GM19463 (cell line): ENCODE measurements around the gene FZD10.

Source experiments
- ATAC-seq: cut with Tn5 transposase; IDR thresholded peaks from one replicate; pipeline ENCODE4 v1.9.1; 2021; ENCODE audit warnings: mild to moderate bottlenecking, moderate library complexity; ENCODE audit not compliant: unreplicated experiment

The FZD10 gene

DNA sequence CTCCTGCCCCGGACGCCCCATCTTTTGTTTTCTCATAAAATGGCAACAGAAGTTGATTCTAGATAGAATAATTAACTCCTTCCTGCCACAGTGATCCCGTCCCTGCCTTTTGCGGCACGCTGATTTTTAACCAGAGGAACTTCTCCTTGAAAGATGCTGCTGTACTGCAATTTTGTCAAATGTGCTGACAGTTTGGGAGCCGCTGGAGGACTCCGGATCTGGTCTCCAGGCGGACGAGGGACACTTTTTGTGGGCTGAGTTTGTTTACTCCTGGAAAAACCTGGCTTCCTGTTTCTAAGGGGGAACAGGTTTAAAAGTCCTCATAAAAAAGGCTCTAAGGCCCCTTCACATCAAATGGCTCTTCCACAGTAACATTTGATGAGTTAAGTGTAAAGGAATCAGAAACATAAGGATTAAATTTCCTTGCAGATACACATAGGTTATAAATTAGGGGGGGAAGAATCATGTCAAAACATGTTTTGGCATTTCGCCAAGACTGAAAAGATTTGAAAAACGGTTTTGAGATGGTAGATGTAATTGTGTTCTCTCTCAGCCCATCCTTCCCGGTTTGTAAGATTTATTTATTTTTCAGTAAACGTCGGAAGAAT lies 15.5 kb downstream of the FZD10 start:
- ATAC-seq = no peak

- no peak for ATAC-seq
Observed at GRCh38 chr12:130178282-130178681, 16.0 kb downstream of the FZD10 start.

DNA sequence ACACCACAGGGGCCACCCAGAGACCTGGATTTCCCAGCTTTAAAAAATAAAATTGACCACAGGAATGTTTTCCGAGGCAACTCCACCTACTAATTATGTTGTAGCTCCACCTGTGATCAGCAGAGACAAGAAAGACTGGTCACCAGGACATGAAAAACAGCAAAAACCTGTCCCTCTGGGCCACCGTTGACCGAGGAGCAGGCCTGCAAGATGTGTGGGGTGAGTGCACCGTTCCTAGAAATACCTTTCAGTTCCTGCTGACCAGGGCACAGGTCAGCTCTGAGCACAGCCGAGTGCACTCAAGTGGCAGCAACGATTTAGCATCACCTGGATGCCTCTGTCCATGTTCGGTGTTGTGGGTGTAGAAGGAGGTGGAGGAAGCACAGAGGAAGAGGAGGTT lies 16.9 kb downstream of the FZD10 start:
- no peak for ATAC-seq

DNA sequence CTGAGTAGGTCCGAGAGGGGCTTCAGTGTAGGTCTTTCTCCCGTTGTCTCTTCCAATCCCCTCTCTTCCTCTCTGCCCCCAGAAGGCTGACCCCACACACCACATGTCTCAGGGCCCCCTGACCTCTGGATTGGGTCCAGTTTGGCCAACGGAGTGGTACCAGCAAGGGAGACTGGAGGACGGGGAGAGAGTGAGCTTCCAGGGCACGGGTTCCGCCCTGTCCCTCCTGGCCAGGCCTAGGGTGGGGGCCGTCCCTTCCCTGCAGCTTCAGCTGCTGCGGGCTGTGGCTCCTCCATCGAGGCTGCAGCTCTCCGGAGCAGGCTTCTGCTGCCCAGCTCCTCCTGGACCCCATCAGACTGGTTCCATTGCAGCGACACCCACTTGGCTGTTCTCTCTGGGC lies 17.4 kb downstream of the FZD10 start:
- ATAC-seq = no peak

GRCh38 chr12:130181211-130181610 lies 18.9 kb downstream of the FZD10 start:
- no peak for ATAC-seq

GRCh38 chr12:130183585-130184370 lies 21.5 kb downstream of the FZD10 start:
- no peak for ATAC-seq

- ATAC-seq = no peak
Observed at GRCh38 chr12:130184404-130185090, 22.3 kb downstream of the FZD10 start.

GRCh38 chr12:130185455-130186391 lies 23.5 kb downstream of the FZD10 start:
- ATAC-seq = no peak

DNA sequence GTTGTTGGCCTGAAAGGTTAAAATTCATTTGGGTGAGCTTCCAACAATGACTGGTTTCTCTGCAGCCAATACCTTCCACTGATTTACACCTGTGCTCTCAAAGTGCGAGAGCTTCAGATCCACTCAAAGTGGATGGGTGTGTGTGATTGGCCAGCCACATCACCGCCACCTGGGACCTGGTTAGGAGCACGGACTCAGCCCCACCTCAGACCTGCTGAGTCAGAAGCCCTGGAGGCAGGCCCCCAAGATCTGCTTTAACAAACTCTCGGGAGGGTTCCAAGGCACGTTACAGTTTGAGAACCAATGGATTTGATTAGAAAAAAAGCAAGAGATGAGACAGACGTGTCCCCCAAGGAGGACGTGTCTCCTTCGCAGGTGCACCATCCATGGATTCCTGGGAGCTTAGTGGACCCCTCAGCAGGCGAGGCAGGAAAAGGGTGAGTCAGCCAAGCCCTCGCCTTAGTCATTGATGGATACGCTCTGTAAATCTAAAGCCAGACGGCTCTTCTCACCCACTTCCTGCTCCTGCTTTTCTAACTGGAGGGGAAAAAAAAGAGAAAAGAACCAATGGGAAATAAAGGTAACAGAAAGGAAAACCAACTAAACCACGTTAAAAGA lies 24.5 kb downstream of the FZD10 start:
- no peak for ATAC-seq

DNA sequence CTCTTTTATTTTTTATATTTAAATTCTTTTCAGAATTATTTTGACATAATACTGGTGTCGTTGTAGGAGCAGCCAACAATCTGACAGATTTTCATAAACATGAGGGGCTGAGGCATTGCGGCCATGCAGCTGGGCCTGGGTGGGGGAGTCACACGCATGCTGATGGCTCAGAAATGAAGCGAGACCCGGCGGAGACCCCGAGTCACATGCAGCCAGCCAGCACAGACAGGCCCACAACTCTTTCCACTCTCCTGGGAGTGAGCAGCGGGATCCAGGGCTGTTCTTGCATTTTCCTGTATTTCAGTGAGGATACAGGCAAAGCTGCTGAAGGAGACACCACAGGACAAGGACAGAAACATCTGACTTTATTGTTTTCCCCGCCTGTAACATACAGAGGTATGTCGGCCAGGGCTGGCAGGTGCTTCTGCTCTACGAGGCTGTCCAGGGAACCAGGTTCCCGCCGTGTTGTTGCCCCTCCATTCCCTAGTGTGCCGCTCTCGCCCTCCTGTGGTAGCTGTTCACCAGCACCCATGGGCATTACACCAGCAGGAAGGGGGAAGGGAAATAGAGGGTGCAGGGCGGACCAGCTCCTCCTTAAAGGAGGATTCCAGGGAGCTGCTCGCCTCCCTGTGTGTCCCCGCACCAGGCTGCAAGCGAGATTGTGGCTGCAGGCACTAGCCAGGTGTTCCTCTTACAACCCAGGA lies 30.5 kb downstream of the FZD10 start:
- no peak for ATAC-seq

DNA sequence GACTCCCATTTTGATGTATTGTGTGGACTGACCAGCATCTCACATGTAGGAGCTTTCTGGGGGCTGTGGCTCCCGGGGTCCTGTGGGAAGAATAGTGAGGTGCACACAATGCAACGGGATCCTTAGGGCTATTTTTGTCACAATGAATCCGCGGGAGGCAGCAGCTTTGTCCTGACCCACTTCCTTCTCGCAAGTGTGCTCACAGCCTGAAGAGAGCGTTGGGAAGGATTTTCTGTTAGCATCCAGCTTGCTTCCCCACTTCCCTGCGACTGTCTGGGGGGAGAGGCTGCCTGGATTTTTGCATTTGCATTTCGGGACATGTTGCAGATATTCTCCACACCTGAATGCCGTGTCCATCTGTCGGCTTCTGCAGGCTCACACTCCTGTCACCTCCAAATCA lies 31.9 kb downstream of the FZD10 start:
- no peak for ATAC-seq

GRCh38 chr12:130195369-130195768 lies 33.1 kb downstream of the FZD10 start:
- ATAC-seq = no peak

- no peak for ATAC-seq
Observed at GRCh38 chr12:130195776-130196175, 33.5 kb downstream of the FZD10 start.

- no peak for ATAC-seq
Observed at GRCh38 chr12:130196827-130197226, 34.6 kb downstream of the FZD10 start.

- ATAC-seq = no peak
Observed at GRCh38 chr12:130198026-130198662, 35.9 kb downstream of the FZD10 start.

DNA sequence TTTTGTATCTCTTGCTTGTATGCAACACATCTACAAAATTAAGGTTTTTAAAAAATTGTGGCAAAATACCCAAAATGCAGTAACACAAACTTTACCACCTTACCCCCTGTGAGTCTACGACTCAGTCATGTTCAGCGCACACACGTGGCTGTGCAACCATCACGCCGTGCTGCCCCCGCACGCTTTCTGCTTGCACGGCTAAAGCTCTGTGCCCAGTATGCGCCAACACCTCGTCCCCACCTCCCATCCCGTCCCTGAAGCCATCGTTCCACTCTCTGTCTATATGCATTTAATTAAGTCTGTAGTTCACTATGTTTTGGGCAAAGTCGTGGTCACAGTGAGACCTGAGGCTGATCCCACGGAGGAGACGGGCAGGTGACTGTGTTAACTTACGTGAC lies 36.4 kb downstream of the FZD10 start:
- ATAC-seq = no peak

DNA sequence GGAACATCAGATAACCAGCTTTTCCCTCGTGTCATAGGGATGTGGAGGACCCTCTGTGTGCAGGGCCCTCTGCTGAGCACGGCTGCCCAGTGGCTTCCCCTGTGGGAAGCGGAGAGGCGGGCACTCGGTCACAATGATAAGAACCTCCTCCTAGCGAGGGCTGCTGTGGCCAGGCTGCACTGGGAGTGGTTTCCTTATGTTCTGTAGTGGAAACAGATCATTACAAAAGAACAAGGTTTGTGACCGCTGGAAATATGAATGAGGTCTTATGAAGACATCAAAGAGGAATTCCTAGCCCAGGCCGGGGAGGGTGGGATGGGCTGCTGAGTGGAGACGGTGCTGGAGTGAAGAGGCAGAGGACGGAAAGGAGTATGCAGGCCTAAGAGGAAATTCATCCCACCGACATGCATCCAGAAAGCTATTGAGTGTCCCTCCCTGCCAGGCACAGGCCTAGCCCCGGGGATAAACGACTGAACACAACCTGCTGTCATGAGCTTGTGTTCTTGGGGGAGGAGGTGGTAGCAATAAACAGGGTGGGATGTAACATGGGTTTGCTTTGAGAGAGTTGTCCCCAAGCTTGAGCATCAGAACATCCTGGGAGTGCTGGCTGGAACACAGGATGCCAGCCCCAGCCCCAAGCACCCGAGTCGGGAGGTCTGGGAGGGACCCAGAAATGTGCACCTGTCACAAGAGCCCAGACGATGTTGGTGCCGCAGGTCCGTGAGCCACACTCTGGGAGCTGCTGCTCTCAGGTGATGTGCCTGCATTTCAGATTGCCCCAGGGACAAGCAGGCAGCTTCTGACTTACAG lies 37.5 kb downstream of the FZD10 start:
- ATAC-seq = no peak

DNA sequence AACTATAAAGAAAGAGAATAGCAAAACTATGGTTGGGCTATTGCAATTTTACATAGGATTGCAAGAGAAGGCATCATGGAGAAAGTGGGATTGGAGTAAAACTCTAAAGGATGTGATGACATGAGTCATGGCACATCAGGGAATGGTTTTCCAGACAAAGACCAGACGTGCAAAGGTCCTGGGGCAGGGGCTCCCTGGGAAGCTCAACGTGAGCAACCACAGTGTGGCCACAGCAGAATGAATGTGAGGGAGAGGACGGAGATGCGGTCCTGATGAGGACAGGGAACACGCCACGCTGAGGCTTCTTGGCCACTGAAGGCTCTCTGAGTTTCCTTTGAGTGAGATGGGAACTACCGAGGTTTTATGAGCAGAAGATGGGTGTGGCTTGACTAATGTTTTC lies 38.2 kb downstream of the FZD10 start:
- ATAC-seq = no peak

DNA sequence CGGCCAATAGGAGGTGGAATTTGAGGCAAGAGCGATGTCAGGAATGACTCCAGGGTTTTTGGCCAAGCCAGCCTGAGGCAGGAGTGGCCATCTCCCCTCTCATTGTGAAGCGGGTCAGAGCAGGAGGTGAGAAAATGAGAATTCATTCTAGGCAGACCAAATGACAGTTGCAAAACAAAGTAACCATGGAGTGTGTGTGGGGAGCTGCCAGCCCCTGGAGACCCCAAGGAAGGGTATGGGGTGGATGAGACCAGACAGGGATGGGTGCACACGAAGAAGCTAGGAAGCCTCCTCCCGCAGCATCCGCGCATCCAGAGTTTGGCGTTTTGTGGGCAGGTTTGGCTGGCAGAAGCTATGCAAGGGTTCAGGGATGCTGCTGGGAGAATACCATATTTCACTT lies 38.8 kb downstream of the FZD10 start:
- no peak for ATAC-seq
